NCI-H2227 (cell line): ENCODE results near the gene TIMP4.

Experiments
- DNase-seq: peaks from one replicate; lab custom pipeline; 2025; ENCODE audit not compliant: unreplicated experiment; lab: John Stamatoyannopoulos, UW

Gene TIMP4

GRCh38 chr3:12186046-12186445 is 27.3 kb upstream of the TIMP4 start:
- DNase-seq = no peak

DNA sequence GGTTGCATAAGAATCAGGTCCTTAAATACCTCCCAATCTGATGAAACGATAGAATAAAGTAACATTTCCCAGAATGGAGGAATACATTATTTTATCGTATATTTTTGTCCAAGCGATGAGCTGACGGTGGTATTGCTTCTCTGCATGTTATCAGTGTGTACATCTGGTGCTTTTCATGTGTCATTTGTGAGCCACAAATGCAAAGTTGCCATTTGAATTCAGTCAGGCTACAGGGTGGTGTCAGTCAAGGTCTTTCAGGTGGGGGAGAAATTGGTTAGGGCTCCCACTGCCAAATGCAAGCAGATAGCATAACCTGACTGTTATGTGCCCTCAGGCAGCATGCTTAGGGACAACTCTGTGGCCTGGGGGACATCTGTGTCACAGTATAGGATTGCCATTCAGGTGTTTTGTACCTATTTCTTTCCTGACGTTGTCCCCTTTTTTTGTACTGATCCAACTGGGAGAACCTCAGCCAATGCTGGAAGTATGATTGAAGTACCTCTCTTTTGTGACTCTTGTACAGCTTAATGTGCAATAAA is 26.5 kb upstream of the TIMP4 start:
- no peak for DNase-seq

GRCh38 chr3:12184541-12184940 is 25.8 kb upstream of the TIMP4 start:
- DNase-seq = no peak

DNA sequence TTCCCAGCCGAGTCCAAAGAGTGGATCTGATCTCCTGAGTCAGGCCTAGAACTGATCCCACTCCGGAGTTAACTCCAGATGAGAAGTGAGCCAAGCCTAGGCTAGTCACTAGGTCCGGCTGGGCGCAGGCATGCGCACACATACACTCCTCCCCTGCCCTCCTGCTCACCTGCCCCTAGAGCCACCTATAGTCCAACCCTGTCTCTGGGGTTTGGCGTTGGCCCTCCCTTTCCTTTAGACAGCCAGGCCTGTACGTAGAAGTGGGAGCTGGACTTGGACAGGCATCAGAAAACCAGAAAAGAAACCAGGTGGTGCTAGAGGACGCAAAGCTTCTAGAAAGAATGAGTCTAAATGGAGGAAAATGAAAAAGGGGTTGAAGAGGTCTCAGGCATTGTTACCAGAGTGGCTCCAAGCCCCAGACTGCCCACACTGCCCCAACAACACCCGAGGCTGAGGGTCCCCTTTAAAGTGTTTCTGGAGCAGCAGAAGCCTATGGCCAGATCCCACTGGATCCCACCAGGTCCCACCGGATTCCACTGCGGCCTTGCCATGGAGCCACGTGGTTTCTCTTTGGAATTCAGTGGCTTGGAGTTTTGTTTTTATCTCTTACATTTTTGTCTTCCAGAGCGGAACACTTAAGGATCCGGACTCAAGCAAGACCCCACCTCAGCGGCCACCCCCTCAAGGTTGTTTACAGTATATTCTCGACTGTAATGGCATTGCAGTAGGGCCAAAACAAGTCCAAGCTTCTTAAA is 24.2 kb upstream of the TIMP4 start:
- no peak for DNase-seq

DNA sequence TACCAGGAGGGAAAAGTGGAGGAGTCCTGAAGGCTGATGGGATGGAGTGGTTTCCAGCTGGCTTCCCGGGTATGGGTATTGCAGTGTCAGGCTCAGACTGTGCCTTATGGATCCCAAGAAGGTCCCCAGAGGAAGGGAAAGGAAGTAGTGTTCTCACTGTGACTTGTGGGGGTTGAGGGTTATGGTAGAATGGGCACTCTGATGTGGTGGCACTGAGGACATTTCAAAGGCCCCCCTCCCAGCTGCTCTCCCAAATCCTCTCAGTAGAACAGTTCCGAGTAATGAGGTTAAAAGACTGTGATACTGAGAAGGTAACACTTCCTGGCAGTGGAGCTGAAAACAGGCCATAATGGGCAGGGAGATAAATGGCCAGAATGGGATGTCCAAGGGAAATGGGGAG is 23.1 kb upstream of the TIMP4 start:
- no peak for DNase-seq

- no peak for DNase-seq
Observed at GRCh38 chr3:12181301-12181700, 22.6 kb upstream of the TIMP4 start.

DNA sequence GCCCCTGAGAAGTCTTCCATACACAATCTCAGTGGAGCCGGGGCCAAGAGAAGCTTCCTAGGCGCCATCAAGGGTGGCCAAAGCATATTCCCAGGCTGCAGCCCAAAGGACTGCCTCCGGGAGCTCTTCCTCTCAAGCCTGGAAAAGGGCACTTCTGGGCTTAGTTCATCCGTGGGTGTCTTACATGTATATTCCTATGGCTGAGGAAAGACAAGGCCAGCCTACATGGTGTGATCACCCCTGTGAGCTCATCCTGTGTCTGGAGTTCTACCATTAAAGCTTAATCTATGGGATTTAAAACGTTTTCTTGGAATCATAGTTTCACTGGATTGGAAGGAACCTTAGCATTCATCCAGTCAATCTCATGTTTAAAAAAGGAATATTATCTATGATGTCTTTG is 21.9 kb upstream of the TIMP4 start:
- no peak for DNase-seq

DNA sequence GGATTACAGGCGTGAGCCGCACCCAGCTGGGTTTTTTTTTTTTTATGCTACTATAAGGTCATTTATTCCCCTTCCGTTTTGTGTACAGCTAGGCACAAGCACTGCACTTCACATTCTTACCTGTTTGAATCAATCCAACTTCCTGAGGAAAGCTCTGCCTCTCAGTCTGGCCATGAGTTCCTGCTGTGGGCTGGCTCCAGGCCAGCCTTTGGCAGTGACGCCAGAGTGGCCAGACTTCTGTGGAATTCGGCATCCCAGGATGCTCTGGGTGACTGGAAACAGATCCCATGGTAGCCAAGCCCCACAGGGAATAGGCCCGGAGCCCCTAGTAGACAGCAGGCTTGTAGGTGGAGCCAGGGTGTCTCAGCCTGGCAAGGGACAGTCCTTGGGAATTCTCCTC is 21.5 kb upstream of the TIMP4 start:
- DNase-seq = no peak

DNA sequence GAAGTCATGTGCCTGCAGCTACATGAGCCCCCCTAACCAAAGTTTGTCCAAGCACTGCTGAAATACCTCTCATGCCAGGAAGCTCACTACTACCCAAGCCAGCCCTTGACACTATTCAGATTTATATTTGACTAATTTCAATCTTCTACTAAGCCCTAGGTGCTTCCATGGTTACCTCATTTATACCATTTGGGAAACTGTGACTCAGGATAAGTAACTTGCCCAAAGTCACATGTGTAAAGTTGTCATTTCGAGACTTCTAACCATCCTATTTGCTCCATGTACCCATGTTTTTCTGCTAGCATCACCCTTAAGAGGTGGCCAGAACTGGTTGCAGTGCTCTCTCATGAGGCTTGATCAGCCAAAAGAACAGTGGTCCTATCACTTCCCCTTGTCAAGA is 20.7 kb upstream of the TIMP4 start:
- no peak for DNase-seq

DNA sequence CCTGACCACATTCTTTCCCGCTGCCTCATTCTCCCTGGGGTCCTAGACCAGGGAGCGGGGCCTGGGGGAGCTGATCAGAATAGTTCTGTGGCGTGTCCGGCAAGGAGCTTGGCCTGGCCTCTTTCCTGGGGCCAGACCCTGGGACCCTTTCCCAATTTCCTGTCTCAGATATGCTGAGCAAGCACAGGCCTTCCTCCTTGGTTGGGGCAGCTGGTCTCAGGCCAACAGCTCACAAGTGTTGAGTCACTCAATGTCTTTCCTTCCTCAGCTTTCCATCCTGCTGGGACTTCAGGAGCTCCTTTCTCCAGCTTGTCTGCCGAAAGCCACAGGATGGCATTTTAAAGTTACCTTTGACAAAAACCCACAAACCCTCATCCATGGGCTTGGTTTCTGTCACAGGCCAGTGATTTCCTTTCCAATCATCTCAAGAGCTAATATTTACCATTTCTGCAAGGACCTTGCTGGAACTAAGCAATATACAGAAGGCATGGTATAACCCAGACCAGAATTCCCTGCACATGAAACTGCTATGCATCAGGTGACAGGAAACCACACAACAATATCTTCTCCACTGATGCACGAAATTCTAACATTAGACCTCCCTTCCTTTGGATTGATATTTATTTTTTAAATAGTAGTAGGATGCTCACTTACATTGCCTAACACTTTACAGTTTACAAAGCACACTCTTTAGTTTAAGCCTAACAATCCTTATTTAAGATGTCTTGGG is 19.5 kb upstream of the TIMP4 start:
- DNase-seq = no peak

DNA sequence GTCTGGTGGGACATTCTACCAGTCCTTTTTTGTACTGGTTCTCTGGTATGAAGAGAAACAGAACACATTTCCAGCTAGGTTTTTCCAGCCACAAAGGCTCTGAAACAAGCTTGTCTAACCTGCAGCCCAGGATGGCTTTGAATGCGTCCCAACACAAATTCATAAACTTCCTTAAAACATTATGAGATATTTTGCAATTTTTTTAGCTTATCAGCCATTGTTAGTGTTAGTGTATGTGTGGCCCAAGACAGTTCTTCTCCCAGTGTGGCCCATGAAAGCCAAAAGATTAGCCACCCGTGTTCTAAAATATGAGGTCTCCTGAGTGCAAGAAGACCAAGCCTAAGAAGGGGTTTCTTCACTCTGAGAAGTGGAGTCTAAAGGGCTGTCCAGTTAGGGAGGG is 18.4 kb upstream of the TIMP4 start:
- DNase-seq = no peak

DNA sequence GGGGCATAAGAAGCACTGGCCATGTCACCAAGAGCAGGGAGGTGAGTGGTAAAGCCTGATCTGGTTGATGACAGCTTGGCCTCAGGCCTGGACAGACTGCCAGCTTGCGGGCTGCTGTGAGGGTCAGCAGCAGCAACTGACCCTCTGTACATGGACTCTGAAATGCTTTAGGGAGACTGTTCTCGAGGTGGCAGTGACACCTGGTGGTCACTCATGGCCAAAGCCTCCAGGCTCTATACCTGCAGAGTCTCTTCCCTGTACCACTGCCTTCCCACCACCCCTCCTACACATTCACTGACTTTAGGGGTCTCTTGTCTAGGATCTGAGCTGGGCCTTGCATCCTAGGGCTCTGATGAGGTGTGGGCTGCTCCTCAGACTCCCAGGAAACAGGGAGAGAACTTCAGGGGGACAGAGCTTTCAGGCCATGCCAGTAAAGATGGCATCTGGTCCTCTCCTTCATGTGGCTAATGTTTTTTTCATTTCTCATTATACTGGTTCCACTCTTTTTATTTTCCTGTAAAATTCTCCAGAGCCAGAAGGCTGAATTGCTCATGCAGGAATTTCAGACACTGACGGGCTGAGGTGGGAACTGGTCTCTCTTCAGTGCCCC is 17.2 kb upstream of the TIMP4 start:
- DNase-seq = peak; percentile 41

DNA sequence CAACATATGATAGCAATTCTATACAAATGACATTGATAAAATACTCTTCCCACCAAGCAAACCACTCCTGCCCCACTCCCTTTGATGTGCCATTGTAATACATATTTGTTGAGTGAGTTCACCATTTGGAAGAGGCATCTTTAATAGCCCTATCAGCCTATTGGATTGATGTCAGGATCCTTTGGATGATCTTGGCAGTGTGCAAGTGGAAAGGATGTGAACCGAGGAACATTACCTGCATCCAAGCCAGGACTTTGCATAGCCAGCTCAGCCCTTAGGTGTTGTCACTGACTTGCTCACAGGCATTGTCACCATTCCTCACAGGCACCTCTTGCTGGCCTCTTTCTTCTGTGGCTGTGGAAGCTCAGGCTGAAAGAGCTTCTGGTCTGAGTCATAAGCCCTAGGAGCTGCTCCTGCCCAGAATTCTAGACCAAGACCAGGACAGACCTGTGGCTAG is 16.5 kb upstream of the TIMP4 start:
- DNase-seq = no peak

- no peak for DNase-seq
Observed at GRCh38 chr3:12170207-12170606, 11.5 kb upstream of the TIMP4 start.

DNA sequence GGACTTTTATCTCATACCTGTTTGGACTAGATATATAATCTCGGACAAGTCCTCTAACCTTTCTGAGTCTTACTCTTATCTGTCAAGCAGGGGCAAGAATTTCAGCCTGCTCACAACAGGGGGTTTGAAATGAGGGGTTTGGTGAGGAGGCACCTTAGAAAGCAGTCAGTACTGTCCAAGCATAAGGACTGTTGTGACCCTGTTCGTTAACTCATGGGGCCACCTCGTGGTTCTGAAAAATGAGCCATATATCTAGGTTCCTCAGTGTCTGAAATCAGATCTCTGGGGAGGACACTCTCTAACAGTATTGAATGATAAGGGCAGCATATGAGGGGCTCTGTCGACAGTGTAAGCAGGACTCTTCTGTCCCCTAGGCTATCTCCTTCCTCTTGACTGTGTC is 7.2 kb upstream of the TIMP4 start:
- no peak for DNase-seq

DNA sequence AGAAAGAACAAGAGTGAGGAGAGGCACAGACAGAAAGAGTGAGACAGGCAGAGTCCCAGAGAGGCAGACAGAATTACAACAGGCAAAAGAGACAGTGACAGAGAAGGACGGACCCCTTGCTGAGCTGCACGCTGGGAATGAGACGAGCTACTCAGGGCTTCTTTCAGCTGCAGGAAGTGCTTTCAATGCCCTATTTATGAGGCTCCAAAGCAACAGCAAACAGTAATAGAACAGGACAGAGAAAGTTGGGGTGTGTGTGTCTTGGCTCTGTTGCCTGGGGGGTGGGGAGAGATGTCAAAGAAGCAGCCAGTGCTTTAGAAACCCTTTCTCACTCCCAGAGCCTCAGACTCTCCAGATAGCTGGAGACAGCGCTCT is 502 bp upstream of the TIMP4 start:
- no peak for DNase-seq

- DNase-seq = no peak
Observed at GRCh38 chr3:12157026-12157425, 1.7 kb downstream of the TIMP4 start.

- no peak for DNase-seq
Observed at GRCh38 chr3:12155828-12156227, 2.9 kb downstream of the TIMP4 start.

DNA sequence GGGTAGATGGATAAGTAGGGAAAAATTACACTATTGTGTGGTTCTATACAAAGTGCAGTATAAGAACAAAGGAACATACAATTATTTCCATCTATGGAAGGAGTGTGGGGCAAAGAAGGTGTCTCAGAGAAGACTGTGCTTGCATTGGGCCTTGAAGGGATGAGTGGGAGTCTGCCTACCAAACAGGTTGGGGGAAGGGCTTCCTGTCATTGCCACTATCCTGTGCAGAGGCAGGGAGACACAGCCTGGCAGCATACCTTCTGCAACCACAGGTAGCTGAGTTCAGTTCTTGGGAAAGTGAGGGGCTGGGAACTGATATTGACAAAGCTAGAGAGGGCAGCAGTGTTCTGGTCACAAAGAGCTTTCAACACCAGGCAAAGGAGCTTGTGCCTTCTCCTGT is 3.4 kb downstream of the TIMP4 start:
- DNase-seq = no peak

DNA sequence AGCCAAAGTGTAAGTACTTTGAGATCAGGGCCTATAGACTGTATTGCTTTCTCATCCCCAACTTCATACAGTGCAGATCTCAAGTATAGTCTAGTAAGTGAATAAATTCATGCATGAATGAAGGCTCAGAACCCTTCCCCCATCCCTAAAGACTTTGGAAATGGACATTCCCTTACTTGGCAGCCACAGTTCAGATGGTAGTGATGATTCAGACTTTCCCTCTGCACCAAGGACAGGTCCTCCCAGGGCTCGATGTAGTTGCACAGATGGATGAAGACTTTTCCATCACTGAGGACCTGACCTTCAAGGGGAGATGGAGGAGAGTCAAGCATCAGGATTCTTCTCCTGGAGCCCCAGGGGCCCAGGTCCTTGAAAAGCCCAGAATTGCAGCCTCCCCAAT is 4.6 kb downstream of the TIMP4 start:
- no peak for DNase-seq

DNA sequence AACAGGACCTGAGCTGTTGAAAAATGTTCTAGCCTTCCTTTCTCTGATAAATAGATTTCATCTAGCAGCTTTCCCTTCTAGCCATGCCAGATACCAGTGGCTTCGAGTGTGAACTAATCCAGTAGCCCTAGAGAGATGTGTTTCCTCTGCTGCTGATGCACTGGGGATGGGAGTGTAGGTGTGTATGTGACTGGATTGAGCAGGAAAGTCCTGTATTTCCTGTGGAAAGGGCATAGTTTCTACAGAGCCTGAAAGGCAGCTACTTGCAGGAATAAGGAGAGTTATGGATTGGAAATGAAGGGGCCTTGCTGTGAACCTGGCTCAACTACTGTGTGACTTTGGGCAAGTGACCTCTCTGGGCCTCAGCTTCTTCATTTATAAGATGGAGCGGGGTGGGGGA is 8.6 kb downstream of the TIMP4 start:
- no peak for DNase-seq

DNA sequence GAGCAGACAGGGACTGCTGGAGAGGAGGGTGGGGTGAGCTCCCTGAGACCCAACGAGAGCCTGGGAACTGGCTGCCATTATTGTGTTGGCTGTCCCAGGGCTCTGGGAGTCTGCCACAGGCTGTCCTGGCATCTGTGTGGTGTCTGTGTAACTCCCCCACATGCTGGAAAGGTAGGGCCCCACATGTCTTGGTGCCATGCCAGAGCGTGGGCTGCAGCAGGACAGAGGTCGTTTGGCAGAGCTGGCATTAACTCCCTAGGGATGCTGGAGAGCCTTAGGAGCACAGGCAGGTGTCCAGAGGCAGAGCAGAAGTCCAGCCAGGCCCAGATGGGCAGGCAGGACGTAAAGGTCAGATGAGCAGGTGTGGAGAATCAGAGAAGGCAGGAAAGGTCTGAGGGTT is 9.7 kb downstream of the TIMP4 start:
- no peak for DNase-seq
